Femur (tissue), 1 donor: ENCODE measurements around the gene STX8.

Experiments used
- DNase-seq: peaks from one replicate; pipeline ENCODE4 v3.0.0-alpha.2; 2017

The STX8 gene

GRCh38 chr17:9435165-9435564 is 140.5 kb downstream of the STX8 start:
- DNase-seq = no peak

- no peak for DNase-seq
Observed at GRCh38 chr17:9434642-9435057, 141.0 kb downstream of the STX8 start.

GRCh38 chr17:9432934-9433421 is 142.6 kb downstream of the STX8 start:
- DNase-seq = no peak

DNA sequence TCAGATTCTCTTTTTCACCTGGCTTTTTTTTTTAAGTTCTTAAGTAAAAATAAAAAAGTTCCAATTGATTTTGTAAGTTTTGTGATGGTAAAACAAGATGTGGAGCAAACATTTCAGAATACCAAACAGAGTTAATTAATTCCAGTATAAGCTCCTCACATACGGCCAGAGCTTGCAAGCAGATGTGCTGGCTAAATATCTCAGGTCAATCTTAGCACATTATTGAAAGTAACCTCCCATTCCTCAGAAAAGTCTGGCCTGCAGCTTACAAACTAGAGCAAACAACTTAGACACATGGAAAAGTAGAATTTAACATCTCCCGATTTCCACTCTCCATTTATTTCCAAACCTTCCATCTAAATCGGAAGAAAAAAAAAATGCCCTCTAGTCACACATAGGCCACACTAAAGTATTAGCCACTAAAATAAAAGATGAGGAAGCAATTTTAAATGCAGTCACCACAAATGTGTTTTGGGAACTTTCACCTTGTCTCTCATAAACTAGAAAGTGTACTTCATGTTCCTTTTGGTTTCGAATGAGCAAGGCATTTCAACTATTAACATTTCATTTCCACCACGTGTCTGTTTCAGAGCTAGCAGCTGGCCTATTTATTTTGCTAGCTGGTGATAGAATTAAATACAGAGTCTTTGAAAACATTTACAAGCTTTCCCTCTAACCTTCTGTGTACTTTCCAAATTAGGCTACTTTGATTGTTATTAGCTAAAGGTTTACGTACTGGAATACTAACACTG is 143.3 kb downstream of the STX8 start:
- DNase-seq = no peak

- no peak for DNase-seq
Observed at GRCh38 chr17:9431620-9432019, 144.0 kb downstream of the STX8 start.

DNA sequence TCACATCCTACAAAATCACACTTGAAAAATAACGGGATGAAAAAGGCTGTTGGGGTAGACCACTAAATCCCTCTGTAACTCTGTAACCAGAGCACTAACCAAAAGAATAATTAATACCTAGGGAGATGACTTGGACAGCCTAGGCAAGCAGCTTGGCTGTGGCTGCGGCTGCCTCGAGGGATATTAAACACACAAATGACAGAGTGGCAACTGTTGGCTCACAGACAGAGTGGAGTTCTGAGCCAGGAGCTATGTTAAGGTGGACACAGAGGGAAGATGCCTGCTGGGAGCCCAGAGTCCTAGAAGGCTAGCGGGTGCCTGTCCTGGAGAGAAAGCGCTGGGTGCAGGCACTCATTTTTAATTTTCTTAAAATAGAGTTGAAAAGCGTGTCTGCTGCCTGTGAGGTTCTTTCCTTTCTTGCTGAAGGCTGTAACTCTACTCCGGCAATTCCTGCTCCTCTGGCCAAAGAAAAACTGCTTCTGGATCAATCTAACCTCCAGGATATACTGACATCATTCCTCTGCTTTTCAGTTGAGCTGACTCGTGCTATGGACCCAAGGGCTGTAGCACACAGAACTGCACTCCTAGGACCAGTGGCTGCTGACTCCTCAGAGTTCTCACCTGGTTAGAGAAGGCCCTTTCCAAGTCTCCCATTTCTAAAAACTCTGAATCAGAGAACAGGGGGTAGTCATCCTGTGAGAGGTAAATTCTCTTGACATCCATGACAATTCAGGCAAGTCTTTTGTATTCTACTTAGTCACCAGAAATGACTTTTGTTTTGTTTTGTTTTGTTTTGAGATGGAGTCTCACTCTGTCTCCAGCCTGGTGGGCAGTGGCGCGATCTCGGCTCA is 147.9 kb downstream of the STX8 start:
- DNase-seq = peak; percentile 71

GRCh38 chr17:9424071-9424640 is 151.5 kb downstream of the STX8 start:
- no peak for DNase-seq

DNA sequence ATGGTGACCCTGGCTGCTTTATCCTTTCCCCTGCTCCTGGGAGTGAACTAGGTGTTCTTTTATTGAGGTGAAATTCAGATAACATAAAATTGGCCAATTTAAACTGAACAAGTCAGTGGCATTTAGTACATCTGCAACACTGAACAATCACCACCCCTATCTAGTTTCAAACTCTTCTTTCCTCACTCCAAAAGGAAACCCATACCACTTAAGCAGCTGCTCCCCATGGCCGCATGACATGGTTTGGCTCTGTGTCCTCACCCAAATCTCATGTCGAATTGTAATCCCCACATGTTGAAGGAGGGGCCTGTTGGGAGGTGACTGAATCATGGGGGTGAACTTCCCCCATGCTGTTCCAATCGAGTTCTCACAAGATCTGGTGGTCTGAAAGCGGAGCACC is 154.1 kb downstream of the STX8 start:
- no peak for DNase-seq

GRCh38 chr17:9419932-9420453 is 155.6 kb downstream of the STX8 start:
- DNase-seq = no peak

GRCh38 chr17:9414471-9414870 is 161.1 kb downstream of the STX8 start:
- DNase-seq = no peak

DNA sequence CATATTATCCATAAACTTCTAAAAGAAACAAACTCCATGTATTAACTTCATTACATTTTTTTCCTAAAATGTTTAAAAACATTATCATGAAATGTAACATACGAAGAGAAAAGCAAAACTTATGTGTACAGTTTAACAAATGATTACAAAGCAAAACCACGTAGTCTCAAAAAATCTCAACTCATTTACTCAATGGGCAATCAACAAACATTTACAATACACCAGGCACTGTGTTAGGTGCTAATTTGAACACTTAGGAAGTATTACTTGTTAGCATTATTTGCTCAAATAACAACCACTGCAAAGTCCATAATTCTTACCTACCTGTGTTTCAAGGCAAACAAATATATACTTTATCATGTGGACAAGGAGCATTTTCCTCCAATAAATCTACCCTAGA is 164.9 kb downstream of the STX8 start:
- no peak for DNase-seq

DNA sequence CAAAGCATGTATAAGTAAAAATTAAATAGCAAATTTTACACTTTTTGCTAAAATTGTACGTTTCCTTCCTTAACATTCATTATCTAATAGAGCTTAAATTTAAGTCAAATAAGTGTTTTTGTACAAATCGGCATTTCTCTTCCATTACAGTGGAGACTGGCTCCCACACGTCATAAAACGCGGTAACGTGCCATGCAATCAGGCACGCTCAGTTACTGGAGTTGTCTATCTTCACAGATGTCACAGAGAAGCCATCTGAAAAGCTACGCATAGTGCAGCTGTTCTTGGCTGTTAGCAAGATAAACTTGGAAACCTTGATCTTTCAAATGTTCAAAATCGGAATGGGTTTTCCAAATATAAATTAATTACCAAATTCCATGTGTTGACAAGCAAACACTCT is 165.3 kb downstream of the STX8 start:
- peak; percentile 37 for DNase-seq

DNA sequence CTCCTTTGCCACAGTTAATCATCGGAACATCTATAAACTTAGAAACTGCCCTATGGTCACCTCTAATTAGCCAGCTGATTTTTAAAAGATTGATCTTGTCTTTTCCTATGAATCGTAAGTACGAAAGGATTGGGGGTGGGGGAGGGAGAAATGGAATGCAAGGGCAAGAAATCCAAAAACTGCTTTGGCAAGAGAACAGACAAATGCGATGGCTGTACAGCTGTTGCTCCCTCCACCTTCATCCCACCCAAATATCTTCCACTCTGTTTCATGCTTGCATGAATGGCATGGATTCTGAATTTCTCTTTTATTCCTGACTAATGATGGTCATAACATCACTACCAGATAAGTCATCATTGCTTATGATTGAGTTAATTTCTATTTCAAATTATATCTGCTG is 165.7 kb downstream of the STX8 start:
- DNase-seq = no peak

GRCh38 chr17:9408868-9409829 is 166.5 kb downstream of the STX8 start:
- DNase-seq = peak; percentile 45

DNA sequence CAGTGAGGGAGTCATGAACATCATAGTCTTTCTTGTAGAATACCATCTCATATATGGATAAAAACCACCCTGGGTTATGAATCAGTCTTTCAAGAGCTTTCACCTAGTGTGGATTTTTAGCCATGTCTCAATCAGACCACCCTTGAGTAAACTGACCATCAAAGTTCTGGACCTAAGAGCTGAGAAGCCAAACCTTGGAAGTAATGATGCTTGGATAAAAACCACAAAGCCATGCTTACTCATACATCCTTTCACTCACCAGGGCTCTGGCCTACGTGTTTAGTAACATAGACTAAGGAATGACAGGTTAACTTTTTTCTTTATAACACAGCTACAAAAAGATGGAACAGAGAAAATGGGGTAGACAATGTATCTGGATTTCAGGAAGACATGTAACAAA is 167.2 kb downstream of the STX8 start:
- no peak for DNase-seq

- no peak for DNase-seq
Observed at GRCh38 chr17:9406046-9406606, 169.5 kb downstream of the STX8 start.

DNA sequence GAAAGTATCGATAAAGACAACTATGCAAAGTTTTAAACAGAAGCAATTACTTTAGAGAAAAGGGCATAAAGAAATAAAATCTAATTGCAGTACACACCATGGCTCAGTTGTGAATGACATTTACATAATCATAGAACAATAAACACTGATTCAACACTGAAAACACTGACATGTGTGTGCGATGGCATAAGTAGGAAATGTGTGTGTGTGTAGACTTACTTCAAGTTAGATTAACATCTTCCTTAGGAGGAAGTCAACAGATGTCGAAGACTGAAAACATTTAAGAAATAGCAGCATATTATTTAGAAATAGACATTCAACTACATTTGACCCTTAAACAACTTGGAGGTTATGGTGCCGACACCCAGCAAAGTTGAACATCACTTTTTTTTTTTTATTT is 172.4 kb downstream of the STX8 start:
- DNase-seq = no peak

DNA sequence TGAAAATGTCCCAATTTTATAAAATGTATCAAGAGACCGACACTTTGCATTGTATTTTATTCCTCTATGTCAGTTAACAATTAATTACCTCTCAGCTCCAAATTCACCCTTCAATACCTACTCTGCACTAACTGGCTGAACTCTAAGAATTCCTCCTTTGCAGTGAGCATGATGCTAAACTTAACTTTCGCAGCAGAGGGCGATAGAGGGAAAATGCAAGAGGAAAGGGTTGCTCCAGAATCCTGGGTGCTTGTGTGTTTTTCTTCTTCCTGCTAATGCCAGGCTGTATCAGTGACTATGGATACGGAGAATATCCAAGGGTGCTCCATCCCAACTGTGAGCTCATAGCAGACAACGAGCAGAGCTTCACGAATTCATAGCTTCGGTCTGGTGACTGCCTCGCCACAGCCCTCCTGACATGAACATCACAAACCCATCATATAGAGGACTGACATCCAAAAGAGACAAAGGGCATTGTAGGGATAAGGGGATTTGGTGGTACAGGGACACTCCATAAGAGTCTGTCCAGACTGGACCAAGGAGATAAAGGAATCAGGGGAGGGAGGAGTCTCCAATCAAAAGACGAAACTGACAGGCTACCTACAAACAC is 172.9 kb downstream of the STX8 start:
- no peak for DNase-seq

DNA sequence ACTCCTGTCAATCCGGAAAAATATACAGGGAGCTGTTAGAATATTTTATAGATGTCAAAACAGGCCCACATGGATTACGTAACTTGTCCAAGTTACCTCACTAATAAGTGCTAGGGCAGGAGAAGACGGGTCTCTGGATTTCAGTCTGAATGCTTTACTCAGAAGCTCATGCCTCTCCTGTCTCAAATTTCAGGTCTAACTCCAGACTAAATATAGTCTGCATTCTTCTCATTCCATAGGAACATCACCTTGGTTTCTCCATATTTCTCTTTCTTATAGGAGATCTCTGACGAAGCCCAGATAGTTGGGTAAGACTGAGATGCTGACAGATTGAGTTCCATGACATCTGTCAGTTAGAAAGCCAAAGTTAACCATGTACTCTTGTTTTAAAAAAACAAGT is 174.2 kb downstream of the STX8 start:
- no peak for DNase-seq

DNA sequence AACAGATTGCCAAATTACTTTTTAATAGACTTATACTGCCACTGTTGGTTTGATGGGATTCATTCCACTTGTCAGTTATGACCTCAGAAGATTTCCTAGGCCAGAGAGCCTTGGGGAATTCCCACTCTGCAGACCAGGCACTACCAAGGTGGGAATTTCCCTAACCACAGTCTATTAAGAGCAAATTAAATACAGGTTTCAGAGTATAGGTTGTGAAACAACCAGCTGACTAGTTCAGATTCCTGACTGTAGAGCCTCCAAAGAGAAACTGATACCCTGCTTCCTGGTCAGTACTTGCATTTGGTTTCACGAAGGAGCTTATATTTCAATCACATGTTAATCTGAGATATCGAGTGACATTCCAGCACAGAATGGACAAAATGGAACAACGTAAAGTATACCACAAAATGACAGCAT is 186.5 kb downstream of the STX8 start:
- no peak for DNase-seq

- DNase-seq = no peak
Observed at GRCh38 chr17:9386401-9386800, 189.2 kb downstream of the STX8 start.
